ENCODE results near the gene C20orf204. TPM values are rescaled to one million over a fixed set of nuclear protein-coding genes. Genes with fewer than 3 reads are reported as not detected.

C20orf204 gene
- total RNA-seq, 3 donors from 2014 or later: 0.66 to 1.3 (median 1.1) TPM

GRCh38 chr20:64067733-64068307 is 31.8 kb downstream of the C20orf204 start:
- DNase-seq (ENCODE audit: low spot score in 2 of 2): no peak
- TF ChIP-seq, protein P1, sequence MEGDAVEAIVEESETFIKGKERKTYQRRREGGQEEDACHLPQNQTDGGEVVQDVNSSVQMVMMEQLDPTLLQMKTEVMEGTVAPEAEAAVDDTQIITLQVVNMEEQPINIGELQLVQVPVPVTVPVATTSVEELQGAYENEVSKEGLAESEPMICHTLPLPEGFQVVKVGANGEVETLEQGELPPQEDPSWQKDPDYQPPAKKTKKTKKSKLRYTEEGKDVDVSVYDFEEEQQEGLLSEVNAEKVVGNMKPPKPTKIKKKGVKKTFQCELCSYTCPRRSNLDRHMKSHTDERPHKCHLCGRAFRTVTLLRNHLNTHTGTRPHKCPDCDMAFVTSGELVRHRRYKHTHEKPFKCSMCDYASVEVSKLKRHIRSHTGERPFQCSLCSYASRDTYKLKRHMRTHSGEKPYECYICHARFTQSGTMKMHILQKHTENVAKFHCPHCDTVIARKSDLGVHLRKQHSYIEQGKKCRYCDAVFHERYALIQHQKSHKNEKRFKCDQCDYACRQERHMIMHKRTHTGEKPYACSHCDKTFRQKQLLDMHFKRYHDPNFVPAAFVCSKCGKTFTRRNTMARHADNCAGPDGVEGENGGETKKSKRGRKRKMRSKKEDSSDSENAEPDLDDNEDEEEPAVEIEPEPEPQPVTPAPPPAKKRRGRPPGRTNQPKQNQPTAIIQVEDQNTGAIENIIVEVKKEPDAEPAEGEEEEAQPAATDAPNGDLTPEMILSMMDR (IDR thresholded peaks at IDR 0.05): no peak
- TF ChIP-seq POLR2AphosphoS5 (IDR thresholded peaks at IDR 0.05) (no peak), POLR2A (IDR thresholded peaks at IDR 0.05) (no peak)
- Histone ChIP-seq H3K36me3 (no peaks in the 10 kb centered on the region), H3K9me3 (no peaks in the 10 kb centered on the region), H3K4me1 (peaks cover 0 to 11% of the 10 kb centered on the region in 2 donors), H3K27ac (no peak overlapping the region), H3K27me3 (no peaks in the 10 kb centered on the region), H3K4me3 (no peak overlapping the region)
- intact Hi-C loops (cut with DNase I; ENCODE audit: low total_unique reads): no loop called here

DNA sequence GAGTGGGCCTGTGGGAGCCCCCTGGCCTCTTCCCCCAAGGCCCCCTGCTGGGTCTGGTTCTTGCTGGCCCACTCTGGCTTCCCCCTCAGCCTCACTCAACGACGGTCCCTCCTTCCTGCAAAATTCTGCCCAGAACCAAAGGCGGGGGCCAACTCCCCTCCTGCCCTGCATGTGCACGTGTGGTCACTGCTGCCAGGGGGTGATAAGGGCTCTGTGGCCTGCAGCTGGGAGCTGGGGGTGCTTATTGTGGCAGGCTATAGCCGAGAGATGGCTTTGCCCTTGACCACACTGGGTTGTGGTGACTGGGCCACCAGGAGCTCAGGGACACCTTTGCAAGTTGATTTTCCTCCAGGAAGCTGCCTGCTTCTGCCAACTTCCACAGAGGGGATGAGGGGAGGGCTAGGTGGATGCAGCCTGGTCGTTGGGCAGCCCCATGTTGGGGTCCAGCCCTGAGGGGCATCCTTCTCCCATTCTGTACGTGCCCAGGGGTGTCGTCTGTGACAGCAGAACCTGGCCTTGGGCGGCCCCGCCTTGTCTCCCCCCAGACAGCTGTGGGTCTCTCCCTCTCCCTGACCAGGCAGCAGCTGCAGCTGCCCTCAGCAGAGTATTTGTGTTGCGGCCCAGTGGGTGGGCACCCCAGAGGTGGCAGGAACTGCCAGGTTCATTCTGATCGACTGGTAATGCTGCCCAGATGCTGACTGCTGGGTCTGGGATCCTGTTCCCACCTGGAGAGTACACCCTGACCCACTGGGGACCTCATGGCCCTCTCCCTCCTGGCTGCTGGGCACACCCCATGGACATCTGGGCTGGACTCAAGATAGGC is 32.6 kb downstream of the C20orf204 start:
- H3K27ac ChIP-seq: no peak overlapping the region
- no peaks in the 10 kb centered on the region for H3K9me3 ChIP-seq
- DNase-seq (ENCODE audit: low spot score in 2 of 2): no peak
- TF ChIP-seq POLR2AphosphoS5 (IDR thresholded peaks at IDR 0.05) (no peak), POLR2A (IDR thresholded peaks at IDR 0.05) (no peak)
- TF ChIP-seq, protein P1 (IDR thresholded peaks at IDR 0.05): no peak
- H3K36me3 ChIP-seq: no peaks in the 10 kb centered on the region
- no peak overlapping the region for H3K4me3 ChIP-seq
- intact Hi-C loops (cut with DNase I; ENCODE audit: low total_unique reads): no loop called here
- H3K4me1 ChIP-seq: peaks cover 0 to 11% of the 10 kb centered on the region in 2 donors
- no peaks in the 10 kb centered on the region for H3K27me3 ChIP-seq

DNA sequence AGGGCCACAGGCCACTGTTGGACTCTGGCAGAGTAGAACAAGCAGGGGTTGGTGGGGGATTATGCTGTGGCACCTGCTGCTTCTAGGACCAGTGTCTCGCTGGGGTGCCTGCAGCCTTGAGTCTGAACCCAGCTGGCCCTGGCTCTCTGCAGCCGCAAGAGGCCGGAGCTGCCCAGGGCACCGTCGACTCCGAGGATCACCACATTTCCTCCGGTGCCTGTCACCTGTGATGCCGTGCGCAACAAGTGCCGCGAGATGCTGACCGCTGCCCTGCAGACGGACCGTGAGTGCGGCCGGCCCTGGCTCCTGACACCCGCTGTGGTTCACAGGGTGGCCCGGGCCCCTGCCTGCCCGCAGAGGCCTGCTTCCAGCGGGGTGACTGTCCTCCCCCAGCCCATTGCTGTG is 33.2 kb downstream of the C20orf204 start:
- H3K4me3 ChIP-seq: no peak overlapping the region
- no peaks in the 10 kb centered on the region for H3K36me3 ChIP-seq
- DNase-seq (ENCODE audit: low spot score in 2 of 2): no peak
- H3K27ac ChIP-seq: no peak overlapping the region
- H3K4me1 ChIP-seq: peaks cover 0 to 5% of the 10 kb centered on the region in 2 donors
- H3K9me3 ChIP-seq: no peaks in the 10 kb centered on the region
- intact Hi-C loops (cut with DNase I; ENCODE audit: low total_unique reads): no loop called here
- TF ChIP-seq POLR2A (IDR thresholded peaks at IDR 0.05) (no peak), POLR2AphosphoS5 (IDR thresholded peaks at IDR 0.05) (no peak)
- TF ChIP-seq, protein P1 (IDR thresholded peaks at IDR 0.05): no peak
- H3K27me3 ChIP-seq: no peaks in the 10 kb centered on the region

- Histone ChIP-seq H3K27me3 (no peaks in the 10 kb centered on the region), H3K27ac (no peak overlapping the region), H3K9me3 (no peaks in the 10 kb centered on the region), H3K36me3 (no peaks in the 10 kb centered on the region), H3K4me1 (no peaks in the 10 kb centered on the region), H3K4me3 (no peak overlapping the region)
- no peak for DNase-seq (ENCODE audit: low spot score in 2 of 2)
- intact Hi-C loops (cut with DNase I; ENCODE audit: low total_unique reads): no loop called here
- no peak for TF ChIP-seq POLR2AphosphoS5 (IDR thresholded peaks at IDR 0.05)
- TF ChIP-seq, protein P1 (IDR thresholded peaks at IDR 0.05): peak in 2 of 3 donors; percentile 42 to 45
These were observed 33.7 kb downstream of the C20orf204 start for GRCh38 chr20:64069614-64070243.

Measured in breast epithelium (tissue), 4 donors.